GM12874 (cell line): ENCODE measurements around the gene MPG.
A peak's percentile ranks its signal among the peaks of the same experiment; 100 is the strongest.

Experiments used
- TF ChIP-seq, protein P1 (sequence below): IDR thresholded peaks from 2 replicates; pipeline ENCODE4 v1.5.1; 2011; ENCODE audit warnings: low read depth, mild to moderate bottlenecking, control low read depth, low read length, moderate library complexity; ENCODE audit not compliant: insufficient read depth

MPG gene

DNA sequence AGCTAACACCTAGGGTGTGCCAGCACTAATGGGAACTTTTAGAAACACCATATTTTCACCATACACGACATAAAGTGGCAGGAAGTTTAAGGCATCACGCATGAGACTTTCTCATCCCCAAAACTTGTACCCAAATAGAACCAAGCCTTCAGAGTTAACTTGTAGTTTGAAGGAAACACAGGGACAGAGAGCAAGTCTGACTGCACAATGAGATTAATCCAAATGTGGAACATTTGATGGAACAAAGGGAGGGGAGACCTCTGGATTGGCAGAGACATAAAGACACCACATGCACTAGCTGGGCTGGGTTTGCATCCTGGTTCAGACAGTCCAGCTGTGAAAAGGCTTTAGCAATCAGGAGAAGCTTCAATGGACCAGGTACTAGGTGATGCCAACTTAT lies 36.3 kb downstream of the MPG start:
- TF ChIP-seq, protein P1, sequence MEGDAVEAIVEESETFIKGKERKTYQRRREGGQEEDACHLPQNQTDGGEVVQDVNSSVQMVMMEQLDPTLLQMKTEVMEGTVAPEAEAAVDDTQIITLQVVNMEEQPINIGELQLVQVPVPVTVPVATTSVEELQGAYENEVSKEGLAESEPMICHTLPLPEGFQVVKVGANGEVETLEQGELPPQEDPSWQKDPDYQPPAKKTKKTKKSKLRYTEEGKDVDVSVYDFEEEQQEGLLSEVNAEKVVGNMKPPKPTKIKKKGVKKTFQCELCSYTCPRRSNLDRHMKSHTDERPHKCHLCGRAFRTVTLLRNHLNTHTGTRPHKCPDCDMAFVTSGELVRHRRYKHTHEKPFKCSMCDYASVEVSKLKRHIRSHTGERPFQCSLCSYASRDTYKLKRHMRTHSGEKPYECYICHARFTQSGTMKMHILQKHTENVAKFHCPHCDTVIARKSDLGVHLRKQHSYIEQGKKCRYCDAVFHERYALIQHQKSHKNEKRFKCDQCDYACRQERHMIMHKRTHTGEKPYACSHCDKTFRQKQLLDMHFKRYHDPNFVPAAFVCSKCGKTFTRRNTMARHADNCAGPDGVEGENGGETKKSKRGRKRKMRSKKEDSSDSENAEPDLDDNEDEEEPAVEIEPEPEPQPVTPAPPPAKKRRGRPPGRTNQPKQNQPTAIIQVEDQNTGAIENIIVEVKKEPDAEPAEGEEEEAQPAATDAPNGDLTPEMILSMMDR, result no peak

DNA sequence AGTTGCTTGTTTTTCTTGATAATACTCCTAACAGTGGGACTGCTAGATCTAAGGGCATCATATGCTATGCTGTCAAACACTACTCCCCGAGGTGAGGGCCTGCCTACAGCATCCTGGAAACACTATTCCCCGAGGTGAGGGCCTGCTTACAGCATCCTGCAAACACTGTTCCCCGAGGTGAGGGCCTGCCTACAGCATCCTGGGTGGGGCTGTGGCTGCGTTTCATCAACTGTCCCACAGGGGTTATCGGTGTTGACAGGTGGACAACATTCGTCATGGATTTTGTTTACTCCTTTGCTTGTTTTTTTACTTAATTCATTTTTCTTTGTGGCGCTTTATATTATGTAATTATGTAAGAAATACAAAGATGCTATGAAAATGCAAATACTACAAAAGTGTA lies 38.0 kb downstream of the MPG start:
- TF ChIP-seq, protein P1, result no peak

GRCh38 chr16:117379-118365 lies 39.6 kb downstream of the MPG start:
- TF ChIP-seq, protein P1, result peak; percentile 82

DNA sequence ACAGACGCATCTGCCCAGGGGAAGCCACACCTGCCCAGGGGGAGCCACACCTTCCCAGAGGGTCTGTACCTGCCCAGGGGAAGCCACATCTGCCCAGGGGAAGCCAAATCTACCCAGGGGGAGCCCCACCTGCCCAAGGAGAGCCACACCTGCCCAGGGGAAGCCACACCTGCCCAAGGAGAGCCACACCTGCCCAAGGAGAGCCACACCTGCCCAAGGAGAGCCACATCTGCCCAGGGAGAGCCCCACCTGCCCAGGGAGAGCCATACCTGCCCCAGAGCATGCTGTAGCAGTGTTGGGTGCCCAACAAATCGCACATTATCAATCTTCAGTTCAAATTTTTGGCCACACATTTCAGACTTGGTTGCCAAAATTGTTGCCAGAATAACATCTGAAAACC lies 40.8 kb downstream of the MPG start:
- TF ChIP-seq, protein P1, result no peak

- TF ChIP-seq, protein P1, result no peak
These were observed 41.3 kb downstream of the MPG start for GRCh38 chr16:119295-119694.

DNA sequence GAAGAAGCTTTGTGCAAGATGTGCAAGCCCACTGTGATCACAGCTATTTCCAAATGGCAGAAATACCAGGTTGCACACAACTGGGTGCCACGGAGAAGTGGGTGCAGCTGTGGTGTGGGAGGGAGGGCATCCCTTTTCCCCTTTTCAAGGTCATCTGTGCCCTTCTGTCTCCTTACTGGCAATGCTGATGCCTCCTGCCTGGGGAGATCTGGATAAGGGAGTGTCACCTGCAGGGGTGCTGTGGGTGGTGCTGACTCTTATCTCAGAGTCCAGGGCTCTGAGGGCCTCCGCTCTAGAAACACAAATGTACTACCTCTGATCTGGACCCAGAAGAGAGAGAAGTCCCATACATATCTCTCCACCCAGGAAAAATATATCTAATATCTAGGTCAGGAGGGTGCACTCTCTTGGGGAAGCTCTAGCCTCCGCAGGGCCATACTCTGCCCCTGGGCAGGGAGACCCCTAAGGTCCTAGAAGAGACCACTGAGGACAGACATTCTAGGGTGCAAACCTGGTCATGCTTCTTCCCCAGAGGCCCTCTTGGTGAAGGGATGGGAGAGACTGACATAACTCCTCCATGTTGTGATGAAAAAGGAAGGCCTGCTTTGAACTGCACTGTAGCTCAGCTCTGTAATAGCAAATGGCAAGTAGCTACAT lies 41.9 kb downstream of the MPG start:
- TF ChIP-seq, protein P1, result no peak

DNA sequence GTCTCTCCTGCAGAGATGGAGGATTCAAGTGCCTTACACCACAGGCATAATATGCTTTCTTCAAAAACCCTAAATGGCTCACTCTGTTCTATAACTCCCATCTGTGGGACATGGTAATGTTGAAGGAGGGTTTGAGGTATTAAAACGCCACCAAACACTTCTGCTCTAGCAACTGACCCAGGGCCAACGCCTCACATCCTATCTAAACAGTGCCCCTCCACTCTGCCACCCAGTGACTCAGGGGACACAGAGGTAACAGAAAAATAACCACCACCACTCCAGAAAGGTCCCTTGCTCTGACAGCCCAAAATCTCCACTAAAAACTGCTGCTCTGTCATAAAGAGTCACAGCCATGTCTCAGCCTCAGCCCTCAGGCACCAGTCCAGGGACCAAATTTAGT lies 42.7 kb downstream of the MPG start:
- TF ChIP-seq, protein P1, result no peak
